Skeletal muscle tissue (tissue), 4 donors: ENCODE results near the gene FAM222A. TPM values are rescaled to one million over a fixed set of nuclear protein-coding genes. Genes with fewer than 3 reads are reported as not detected.

Experiments used
- H3K27ac ChIP-seq: one replicate; pipeline ENCODE4 v1.7.0; 2013; ENCODE audit warnings: mild to moderate bottlenecking, low read depth, low read length, inconsistent platforms
- H3K27me3 ChIP-seq, 3 donors: one replicate each; pipeline ENCODE4 v1.7.0; 2013; ENCODE audit warnings: low read length in 3 of 3; ENCODE audit not compliant: control insufficient read depth in 3 of 3, insufficient read depth in 3 of 3
- H3K36me3 ChIP-seq, 3 donors: one replicate each; pipeline ENCODE4 v1.7.0; 2013; ENCODE audit warnings: low read length in 3 of 3; ENCODE audit not compliant: control insufficient read depth in 3 of 3, insufficient read depth in 3 of 3
- H3K4me1 ChIP-seq, 3 donors: one replicate each; pipeline ENCODE4 v1.7.0; 2013; ENCODE audit warnings: low read length in 3 of 3, mild to moderate bottlenecking in 3 of 3; ENCODE audit not compliant: control insufficient read depth in 3 of 3, insufficient read depth in 3 of 3
- H3K4me3 ChIP-seq, 3 donors: one replicate each; pipeline ENCODE4 v1.7.0; 2013; ENCODE audit warnings: low read length in 3 of 3
- H3K9ac ChIP-seq, 3 donors: one replicate each; pipeline ENCODE4 v1.7.0; 2013; ENCODE audit warnings: low read length in 3 of 3, mild to moderate bottlenecking in 3 of 3, moderate library complexity in 2 of 3, low read depth in 1 of 3
- H3K9me3 ChIP-seq, 3 donors: one replicate each; pipeline ENCODE4 v1.7.0; 2013; ENCODE audit warnings: low read length in 3 of 3; ENCODE audit not compliant: control insufficient read depth in 3 of 3
- total RNA-seq: library from RNA; depleted of rRNA; stranded (reverse); fragments of >200 nt; gene quantifications from one replicate; pipeline ENCODE4 v1.2.3, GENCODE V29; 2014
- donor health status: Osteomylitis.

The FAM222A gene
- total RNA-seq, 1 donor from 2014 or later, result 1.0 TPM

DNA sequence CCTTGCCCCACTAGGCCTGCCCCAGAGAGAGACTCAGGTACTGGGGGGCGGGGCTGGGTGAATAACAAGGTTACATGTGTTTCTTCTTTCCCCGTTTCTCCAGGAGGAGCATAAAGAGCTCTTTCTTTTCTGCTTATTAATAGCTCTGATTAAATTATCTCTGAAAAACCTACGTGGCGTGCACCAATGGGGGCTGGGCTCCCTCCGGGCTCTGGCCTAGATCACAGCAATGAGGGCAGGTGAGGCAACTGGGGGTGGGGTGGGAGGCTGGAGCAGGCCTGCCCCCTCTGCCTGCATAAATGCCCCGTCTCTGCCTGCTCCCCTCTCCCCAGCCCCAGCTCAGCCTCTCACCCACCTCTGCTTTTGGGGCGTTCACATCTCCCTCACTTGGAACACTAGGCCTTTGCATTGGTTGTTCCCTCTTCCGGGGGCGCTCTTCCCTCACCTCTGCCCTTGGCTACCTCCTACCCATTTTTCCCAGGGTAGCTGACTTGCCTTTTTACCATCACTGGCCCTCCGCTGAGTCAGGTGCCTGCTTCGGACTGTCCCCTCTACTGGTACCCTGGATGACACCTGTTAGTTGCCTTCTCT is 4.1 kb upstream of the FAM222A start:
- H3K27ac ChIP-seq, result no peak overlapping the region
- no peak overlapping the region for H3K4me3 ChIP-seq
- no peak overlapping the region for H3K9ac ChIP-seq
- no peaks in the 10 kb centered on the region for H3K36me3 ChIP-seq
- H3K9me3 ChIP-seq, result no peaks in the 10 kb centered on the region
- H3K4me1 ChIP-seq, result peaks cover 1 to 12% (median 4%) of the 10 kb centered on the region in 3 donors
- H3K27me3 ChIP-seq, result peaks cover 7 to 24% (median 17%) of the 10 kb centered on the region in 3 donors

DNA sequence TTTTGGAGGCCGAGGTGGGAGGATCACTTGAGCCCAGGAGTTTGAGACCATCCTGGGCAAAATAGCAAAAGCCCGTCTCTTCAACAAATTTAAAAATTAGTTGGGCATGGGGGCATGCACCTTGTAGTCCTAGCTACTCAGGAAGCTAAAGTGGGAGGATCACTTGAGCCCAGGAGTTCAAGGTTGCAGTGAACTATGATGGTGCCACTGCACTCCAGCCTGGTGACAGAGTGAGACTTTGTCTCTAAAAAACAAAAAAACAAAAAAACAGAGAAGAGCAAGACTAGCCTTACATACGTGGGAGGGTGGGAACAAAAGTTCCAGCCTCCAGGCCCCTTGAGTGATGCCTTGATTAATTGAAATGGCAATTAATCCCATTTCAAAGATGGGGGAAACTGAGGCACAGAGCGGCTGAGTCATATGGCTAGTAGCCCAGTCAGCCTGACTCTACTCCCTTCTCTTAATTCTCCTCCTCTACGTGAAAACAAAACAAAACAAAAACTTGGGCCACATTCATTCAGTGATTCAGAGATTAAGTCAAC is 3.3 kb upstream of the FAM222A start:
- Histone ChIP-seq H3K4me3 (no peak overlapping the region), H3K4me1 (peaks cover 4 to 20% (median 12%) of the 10 kb centered on the region in 3 donors), H3K9me3 (no peaks in the 10 kb centered on the region), H3K9ac (no peak overlapping the region), H3K27me3 (peaks cover 7 to 24% (median 17%) of the 10 kb centered on the region in 3 donors), H3K36me3 (no peaks in the 10 kb centered on the region), H3K27ac (no peak overlapping the region)

DNA sequence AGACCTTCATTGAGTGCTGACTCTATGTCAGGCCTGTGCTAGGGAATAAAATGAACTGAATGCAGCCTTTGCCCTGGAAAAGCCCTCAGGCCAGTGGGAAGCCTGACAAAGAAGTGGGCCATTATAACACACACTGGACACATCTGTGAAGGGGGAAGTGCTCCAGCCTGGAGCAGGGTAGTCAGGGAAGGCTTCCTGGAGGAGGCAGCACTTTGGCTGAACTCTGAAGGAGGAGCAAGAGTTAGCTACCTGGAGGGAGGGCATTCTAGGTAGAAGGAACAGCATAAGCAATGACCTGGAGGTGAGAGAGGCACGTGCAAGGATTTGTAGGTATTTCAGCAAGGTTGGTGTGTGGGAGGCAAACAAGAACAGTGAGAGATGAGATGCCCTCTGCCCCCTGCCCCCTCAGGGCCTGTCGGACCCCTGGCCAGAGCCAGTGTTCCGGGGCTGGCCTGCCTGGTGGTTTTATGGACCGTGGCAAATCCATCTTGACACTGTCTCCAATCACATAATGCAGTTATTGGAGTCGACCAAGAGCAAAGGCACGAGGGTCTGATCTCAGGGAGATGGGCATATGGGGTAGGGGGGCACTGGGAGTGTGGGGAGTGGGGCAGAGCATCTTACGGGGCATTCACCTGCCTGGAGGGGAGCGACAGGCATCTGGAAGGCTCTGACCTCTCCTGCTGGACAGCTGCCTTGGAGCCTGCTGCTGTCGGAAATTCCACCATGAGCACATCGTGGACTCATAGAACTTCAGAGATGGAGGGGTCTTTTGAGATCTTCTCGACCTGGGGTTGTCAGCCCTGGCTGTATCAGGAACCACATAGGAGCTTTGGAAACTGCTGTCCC is 2.7 kb upstream of the FAM222A start:
- peaks cover 7 to 24% (median 17%) of the 10 kb centered on the region in 3 donors for H3K27me3 ChIP-seq

DNA sequence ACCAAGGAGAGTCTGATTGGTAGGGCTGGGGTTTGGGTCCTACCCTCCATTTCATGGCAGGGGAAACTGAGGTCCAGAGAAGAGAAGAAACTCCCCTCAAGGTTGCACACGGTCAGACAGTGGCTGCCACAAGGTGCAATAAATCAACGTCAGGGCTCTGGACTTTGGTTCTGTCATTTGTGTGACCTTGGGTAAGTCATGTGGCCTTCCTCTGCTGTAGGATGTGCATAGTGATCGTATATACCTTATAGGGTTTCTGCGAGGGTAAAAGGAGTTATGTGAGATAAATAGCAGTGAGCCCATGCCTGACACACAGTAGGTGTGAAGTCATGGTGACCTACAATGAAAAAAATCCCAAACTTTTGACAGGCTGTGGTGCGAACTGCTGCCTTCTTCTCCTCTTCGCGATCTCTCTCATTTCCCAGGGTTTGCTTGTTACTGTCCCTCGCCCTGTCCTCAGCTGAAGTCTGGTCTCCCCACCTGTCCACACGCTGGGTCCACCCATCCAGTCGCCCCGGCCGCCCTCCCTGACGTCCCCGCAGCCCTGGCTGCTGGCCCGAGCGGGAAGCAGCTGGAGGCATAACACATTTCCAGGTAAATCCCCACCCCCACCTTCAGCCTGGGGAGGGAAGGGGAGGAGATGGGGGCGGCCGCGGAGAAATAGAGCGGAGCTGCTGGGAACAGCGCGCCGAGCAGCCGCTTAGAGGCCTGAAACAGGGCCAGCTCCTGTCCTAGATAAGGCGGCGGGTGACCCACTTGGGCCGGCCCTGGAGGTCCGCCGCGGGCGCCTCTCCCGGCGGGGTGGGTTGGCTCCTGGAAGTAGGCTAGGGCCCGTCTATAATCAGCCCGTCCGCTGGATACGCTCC is 1.8 kb upstream of the FAM222A start:
- no peak overlapping the region for H3K4me3 ChIP-seq
- no peak overlapping the region for H3K27ac ChIP-seq
- H3K9ac ChIP-seq, result no peak overlapping the region
- H3K9me3 ChIP-seq, result no peaks in the 10 kb centered on the region
- peaks cover 18 to 36% (median 27%) of the 10 kb centered on the region in 3 donors for H3K4me1 ChIP-seq
- H3K27me3 ChIP-seq, result peaks cover 7 to 28% (median 17%) of the 10 kb centered on the region in 3 donors
- no peaks in the 10 kb centered on the region for H3K36me3 ChIP-seq

More for the DNA sequence above, 2.7 kb upstream of the FAM222A start:
- Histone ChIP-seq H3K36me3 (no peaks in the 10 kb centered on the region), H3K4me1 (peaks cover 10 to 27% (median 18%) of the 10 kb centered on the region in 3 donors), H3K4me3 (no peak overlapping the region), H3K9ac (no peak overlapping the region), H3K9me3 (no peaks in the 10 kb centered on the region), H3K27ac (no peak overlapping the region)

DNA sequence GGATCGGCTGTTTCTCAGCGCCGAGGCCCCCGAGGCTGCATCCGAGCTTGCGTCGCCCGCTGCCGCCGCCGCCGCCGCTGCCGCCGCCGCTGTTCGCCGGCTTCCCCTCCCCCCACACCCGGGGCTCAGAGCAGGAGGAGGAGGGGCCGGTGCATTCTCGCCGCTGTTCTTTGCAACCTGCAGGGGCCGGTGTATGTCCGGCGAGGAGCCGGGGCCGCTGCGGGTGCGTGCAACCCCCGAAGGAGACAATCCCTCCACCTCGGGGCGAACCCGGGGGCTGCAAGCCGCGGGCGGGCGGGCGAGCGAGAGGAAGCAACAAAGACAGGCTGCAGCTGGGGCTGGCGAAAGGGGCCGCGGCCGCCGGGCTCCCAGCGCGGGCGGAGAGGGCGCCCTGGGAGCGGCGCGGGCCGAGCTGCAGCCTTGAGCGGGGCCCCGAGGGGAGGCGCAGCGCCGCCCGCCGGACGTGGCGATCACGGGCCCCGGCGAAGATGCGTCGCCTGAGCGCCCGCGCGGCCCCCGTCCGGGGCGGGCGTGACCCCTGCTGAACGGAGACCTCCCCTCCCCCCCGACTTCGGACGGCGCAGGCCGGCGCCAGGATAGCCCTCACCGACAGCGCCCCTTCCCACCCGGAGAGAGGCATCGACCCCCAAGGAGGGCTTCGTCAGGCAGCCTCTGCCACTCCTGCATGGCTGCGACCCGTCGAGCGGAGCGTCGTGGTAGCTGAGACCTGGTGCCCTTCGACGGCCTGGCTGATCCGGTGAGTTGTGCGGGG is 702 bp downstream of the FAM222A start:
- Histone ChIP-seq H3K36me3 (no peaks in the 10 kb centered on the region), H3K9me3 (no peaks in the 10 kb centered on the region), H3K27ac (peak overlapping the region; percentile 67), H3K4me1 (peaks cover 26 to 55% (median 37%) of the 10 kb centered on the region in 3 donors), H3K9ac (peak overlapping the region in 1 of 3 donors; percentile 69), H3K27me3 (peaks cover 7 to 41% (median 29%) of the 10 kb centered on the region in 3 donors), H3K4me3 (peak overlapping the region; percentile 38 to 63 (median 61))

DNA sequence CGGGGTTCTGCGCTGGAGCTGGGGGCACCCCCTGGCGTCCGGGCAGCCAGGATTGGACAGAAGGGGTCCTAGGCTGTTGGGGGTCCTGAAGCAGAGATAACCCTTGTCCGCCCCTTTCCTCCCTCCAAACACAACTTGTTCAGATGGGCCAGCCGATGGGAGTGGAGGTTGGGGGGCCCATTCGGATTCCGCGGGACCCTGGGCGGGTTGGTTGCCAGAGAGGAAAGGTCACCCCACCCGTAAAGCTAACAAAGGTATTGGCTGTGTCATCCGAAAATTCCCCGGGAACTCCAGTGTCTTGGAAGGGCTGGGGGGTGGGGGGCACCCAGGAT is 1.3 kb downstream of the FAM222A start:
- Histone ChIP-seq H3K9me3 (no peaks in the 10 kb centered on the region), H3K4me1 (peaks cover 31 to 61% (median 43%) of the 10 kb centered on the region in 3 donors), H3K4me3 (peak overlapping the region in 2 of 3 donors; percentile 52 to 63), H3K27ac (peak overlapping the region; percentile 67), H3K27me3 (peaks cover 7 to 36% (median 29%) of the 10 kb centered on the region in 3 donors), H3K36me3 (no peaks in the 10 kb centered on the region), H3K9ac (peak overlapping the region in 1 of 3 donors; percentile 69)

DNA sequence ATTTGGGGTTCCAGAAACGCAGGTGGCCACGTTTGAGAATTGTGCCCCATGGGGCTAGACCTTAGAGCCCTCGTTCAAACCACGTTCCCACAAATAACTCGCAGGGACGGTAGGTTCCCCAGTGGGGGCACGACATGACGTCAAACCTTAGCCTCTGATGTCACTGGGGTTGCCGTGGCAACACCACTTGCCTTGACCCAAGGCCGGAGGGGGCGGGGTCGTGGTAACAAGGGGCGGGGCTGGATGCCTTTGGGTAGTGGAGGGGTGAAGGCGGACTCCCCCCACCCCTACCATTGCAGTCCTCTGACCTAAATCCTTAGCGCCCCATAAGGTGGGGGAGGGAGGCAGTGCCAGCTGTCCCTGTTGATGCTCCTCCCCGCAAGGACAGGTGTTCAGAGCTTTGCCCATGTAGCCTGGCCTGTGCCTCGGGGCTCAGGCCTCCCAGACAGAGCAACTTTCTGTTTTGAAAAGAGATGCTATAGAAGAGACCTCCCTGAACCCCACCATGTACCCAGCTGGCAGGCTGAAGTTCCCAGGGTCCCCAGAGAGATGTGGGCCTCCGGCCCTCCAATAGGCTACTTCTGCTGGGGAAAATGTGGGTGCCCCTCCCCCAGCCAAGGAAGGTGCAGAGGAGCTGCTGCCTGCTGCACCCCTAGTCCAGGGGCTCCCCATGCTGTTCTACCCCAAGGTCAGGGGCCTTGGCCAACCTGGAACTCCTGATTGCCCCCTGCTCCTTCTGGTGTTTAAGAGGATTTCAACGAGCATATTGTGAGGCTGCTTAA is 1.9 kb downstream of the FAM222A start:
- peaks cover 37 to 67% (median 49%) of the 10 kb centered on the region in 3 donors for H3K4me1 ChIP-seq
- peak overlapping the region; percentile 67 for H3K27ac ChIP-seq
- H3K9me3 ChIP-seq, result no peaks in the 10 kb centered on the region
- peak overlapping the region in 2 of 3 donors; percentile 7 to 52 for H3K4me3 ChIP-seq
- no peaks in the 10 kb centered on the region for H3K36me3 ChIP-seq
- peaks cover 7 to 33% (median 29%) of the 10 kb centered on the region in 3 donors for H3K27me3 ChIP-seq
- H3K9ac ChIP-seq, result peak overlapping the region; percentile 44 to 69 (median 54)

DNA sequence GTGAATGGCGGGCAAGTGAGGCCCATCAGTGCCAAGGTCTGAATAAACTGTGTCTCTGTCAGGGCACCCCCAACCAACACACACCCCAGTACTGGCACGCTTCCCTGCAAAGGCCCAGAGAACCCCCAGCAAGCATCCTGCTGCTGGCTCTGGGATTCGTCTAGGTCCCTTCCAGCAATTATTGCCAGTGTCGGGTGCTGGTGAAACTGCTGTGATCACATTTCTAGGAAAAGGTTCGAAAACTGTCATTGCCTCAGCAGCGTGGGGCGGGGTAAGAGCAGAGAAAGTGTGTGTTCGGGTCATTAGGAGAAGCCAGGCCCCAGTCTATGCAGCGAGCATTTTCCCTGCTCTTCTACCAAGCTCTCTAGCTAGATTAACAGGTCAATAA is 2.5 kb downstream of the FAM222A start:
- Histone ChIP-seq H3K4me1 (peaks cover 42 to 73% (median 55%) of the 10 kb centered on the region in 3 donors), H3K27ac (peak overlapping the region; percentile 67), H3K27me3 (peaks cover 7 to 28% (median 24%) of the 10 kb centered on the region in 3 donors), H3K4me3 (peak overlapping the region in 2 of 3 donors; percentile 24 to 29), H3K9ac (peak overlapping the region; percentile 41 to 69 (median 44)), H3K9me3 (no peaks in the 10 kb centered on the region), H3K36me3 (no peaks in the 10 kb centered on the region)
